ENCODE results near the gene FILIP1.
A peak's percentile ranks its signal among the peaks of the same experiment; 100 is the strongest.
"Not testable (repeated sequence)": the region's sequence is repeated elsewhere in the genome, so short reads cannot be mapped to it uniquely, and the experiment has no call there.

Gene FILIP1

DNA sequence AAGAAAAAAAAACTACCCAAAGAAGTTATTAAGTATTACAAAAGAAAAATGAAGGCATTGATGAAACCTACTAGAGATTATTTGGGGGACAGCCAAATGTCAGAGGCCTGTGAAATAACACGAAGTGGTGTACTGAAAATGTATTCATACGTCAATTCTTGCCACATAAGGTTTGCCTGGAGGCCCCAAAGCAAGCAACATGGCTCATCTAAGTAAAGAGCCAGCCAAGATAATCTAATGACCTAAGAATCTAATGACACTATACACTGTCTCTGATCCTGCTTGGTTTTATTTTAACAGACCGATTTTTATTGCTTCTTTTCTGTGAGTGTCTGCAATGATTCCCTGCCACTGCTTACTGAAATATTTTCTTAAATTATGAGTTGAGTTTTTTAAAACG, 34.7 kb downstream of the FILIP1 start:
- DNase-seq (ENCODE audit: low spot score): no peak

DNA sequence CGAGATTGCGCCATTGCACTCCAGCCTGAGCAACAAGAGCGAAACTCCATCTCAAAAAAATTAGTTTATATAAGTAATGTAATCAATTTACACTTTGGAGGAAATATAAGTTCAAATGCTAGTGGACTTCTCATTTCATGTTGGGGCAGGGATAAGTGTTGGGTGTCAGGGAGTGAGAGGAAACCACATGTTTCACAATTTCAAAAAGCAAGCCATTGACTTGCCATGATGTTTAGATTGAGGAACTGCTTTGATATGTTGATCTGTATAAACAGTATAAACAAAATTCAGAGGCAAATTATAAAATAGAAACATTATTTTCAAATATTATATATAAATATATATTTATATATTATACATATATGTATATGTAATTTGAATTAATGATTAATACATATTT, 42.7 kb downstream of the FILIP1 start:
- DNase-seq (ENCODE audit: low spot score): no peak

DNA sequence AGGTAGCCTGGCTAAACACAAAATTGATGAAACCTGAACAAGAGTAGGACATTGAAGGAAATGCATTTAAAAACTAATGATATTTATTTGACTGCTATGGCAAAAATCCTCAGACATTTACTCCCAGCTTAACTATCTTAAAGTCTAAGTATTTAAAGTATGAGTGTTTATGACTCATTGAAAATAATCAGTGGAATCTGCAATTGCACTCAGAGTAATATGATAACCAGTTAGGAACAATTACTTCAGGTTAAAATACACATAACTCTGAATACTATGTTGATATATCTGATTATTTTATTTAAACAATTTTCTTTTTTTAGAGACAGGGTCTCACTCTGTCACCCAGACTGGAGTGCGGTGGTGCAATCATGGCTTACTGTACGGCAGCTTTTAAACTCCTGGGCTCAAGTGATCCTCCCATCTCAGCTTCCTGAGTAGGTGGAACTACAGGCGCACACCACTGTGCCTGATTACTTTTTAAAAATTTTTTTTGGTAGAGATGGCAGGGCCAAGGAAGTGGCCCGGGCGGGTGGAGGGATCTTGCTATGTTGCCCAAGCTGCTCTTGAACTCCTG, 43.9 kb downstream of the FILIP1 start:
- peak; percentile 56 for DNase-seq (ENCODE audit: low spot score)

DNA sequence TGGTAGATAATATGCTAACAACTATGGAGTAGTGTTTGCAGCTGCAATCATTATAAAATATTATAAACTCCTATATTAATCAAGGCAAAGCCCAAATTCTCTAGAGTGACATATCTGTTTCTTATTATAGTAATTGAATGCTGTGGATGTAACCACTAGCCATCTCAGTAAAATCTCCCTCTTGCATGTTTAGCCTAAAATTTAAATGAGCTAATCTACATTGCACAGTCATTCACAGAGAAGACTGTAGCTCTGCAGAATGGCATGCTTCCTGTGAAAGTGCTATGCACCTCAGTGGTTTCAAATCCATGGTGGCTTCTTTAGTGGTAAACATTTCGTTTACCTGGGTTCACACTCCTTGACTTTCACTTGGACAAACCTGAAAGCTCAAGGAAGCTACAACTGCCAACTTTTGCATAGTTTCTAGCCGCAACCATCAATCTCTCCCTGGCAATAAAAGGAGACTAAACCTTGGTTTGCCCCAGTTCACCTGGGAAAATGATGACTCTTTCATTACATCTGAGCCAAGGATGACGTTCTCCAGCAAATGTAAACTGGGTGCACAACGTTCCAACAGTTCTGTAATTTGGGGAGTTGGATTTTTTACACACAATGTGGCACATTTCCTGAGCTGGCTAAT, 47.2 kb downstream of the FILIP1 start:
- no peak for DNase-seq (ENCODE audit: low spot score)

DNA sequence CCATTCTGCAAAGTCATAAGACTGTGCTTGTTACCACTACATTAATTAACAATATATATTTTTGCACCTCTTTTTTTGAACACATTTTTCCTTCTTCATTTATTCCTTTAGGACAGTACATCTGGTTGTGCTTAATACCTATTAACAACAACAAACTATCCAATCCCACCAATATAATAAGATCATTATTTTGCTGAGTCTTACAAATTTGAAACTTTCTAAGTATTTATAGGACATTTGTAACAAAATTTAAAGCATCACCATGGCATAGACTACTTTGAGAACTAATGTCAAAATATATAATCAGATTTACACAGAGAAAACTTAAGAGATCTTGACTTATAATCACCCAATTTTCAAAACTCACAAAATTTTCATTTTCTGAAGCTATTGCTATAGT, 47.9 kb downstream of the FILIP1 start:
- no peak for DNase-seq (ENCODE audit: low spot score)

DNA sequence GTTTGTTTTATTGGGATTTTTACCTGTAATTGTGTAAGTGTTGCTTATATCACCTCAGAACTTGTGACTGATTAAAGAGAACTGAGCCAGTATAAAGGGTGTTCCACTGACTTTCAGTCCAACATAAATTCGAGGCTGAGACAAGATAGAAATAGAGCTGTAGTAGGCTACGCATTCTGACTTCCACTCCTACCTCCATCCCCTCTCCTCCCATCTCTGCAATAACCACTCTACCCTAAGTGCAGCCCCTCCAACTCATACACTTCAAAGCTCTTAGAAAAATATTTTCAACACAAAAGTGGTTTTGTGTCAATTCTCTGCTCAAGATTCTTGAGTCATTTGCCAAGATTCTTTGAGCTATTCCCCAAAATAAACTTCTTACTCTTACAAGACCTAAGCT, 48.7 kb downstream of the FILIP1 start:
- DNase-seq (ENCODE audit: low spot score): no peak

DNA sequence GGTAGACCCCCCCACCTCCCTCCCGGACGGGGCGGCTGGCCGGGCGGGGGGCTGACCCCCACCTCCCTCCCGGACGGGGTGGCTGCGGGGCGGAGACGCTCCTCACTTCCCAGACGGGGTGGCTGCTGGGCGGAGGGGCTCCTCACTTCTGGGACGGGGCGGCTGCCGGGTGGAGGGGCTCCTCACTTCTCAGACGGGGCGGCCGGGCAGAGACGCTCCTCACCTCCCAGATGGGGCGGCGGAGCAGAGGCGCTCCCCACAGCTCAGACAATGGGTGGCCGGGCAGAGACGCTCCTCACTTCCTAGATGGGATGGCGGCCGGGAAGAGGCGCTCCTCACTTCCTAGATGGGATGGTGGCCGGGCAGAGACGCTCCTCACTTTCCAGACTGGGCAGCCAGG, 51.7 kb downstream of the FILIP1 start:
- not testable (repeated sequence) for DNase-seq (ENCODE audit: low spot score)

DNA sequence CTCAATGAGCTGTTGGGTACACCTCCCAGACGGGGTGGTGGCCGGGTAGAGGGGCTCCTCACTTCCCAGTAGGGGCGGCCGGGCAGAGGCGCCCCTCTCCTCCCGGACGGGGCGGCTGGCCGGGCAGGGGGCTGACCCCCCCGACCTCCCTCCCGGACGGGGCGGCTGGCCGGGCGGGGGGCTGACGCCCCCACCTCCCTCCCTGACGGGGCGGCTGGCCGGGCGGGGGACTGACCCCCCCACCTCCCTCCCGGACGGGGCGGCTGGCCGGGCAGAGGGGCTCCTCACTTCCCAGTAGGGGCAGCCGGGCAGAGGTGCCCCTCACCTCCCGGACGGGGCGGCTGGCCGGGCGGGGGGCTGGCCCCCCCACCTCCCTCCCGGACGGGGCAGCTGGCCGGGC, 52.1 kb downstream of the FILIP1 start:
- DNase-seq (ENCODE audit: low spot score): not testable (repeated sequence)

DNA sequence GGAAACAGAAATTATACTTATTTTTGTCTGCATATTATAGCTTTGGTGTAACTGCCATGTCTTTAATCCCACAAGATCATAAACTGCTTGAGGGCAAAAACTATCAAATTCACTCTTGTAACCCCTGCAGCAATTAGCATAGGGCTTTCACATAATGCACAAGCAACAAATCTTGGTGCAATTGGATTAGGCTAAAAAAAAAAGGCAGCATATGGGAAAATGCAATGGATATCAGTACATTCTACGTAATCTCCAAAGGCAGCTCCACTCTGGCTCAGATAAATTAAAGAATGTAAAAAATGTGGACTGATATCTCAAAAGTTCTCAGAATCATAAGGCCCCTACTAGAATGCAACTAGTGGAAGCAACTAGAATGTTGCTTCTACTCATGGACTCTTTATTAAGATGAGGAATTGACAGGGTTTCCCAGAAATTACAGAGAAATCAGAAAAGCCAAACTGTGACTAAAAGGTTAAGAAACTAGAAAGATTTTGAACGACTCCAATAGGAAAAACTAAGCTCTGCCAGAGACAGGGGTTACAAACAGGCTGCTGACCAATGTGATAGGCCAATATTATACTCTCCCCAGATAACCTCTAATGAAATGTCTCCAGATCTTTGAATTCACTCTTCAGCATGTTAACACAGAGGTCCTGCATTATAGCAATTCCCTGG, 55.0 kb downstream of the FILIP1 start:
- no peak for DNase-seq (ENCODE audit: low spot score)

DNA sequence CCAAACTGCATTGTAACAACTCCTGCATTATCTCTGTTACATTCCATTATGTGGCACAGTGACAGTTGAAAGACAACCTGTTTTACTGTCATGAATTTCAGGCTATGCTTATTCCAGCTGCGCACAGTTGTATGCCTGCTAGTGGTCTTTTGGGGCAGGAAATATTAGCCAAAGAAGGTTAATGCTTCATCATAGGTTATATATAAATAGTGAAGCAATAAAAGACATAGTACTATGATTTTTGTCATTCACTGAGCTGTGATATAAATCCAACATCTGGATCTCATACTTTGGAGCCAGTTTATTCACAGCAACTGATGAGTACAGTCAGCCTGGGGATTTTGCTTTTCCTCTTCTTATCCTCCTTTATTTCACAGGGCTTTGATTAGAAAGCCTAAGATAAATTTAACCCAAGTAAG, 55.6 kb downstream of the FILIP1 start:
- DNase-seq (ENCODE audit: low spot score): no peak

DNA sequence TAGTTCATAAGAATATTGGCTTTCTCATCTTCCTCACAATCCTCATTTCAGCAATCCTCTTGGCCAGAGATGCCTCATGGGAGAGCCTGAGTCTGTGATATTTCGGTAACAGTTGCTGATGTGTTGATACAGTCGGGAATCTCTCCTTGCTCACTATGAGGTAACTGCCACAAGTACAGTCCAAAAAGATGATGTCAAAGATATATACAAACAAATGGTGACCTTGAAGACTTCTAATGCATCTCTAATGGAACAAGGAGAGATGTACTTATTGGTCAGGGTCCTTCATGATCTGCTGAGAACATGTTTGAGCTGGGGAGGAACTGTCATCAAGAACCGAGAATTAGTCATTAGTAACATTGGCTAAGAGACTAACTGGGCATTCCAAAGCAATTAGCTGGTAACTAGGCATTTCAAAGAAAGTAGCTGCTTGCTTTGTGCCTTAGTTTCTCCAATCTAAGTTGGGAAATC, 56.1 kb downstream of the FILIP1 start:
- peak; percentile 77 for DNase-seq (ENCODE audit: low spot score)

DNA sequence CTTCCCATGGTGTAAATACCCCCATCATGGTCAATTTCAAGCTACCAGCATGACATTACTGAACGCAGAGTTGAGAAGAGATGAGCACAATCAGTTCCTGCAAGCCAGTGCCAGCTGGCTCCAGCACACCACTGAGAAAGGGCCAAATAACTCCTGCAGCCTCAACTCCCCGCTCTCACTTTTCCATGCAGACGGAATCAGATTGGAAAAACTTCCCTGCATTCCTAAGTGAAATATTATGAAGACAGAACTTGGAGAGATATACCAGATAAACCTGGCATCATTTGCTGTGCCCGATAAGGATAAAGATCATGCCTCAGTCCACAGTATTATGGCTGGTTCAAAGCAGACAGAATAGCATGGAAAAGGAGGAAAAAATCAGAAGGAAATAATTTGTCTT, 56.7 kb downstream of the FILIP1 start:
- DNase-seq (ENCODE audit: low spot score): no peak

DNA sequence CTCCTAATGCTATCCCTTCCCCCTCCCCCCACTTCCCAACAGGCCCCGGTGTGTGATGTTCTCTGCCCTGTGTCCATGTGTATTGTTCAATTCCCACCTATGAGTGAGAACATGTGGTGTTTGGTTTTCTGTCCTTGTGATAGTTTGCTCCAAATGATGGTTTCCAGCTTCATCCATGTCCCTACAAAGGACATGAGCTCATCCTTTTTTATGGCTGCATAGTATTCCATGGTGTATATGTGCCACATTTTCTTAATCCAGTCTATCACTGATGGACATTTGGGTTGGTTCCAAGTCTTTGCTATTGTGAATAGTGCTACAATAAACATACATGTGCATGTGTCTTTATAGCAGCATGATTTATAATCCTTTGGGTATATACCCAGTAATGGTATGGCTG, 60.8 kb downstream of the FILIP1 start:
- not testable (repeated sequence) for DNase-seq (ENCODE audit: low spot score)

DNA sequence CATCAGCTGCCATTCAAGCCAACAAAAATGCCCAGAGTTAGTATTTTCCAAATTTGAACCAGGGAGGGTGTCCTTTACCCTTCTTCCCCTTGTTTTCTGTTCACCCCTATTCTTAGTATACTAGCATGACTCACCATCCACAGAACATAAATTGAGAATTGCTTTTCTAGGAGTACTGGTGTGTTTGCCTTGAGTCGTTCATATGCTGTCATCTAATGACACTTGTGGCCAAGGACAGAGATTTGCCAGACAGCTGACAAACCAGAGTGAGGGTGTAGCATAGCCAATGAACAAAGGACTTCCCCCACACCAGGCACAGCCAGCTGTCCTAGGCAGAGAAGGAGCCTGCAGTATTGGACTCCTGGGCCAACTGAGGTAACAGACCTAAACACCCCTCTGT, 62.2 kb downstream of the FILIP1 start:
- no peak for DNase-seq (ENCODE audit: low spot score)

DNA sequence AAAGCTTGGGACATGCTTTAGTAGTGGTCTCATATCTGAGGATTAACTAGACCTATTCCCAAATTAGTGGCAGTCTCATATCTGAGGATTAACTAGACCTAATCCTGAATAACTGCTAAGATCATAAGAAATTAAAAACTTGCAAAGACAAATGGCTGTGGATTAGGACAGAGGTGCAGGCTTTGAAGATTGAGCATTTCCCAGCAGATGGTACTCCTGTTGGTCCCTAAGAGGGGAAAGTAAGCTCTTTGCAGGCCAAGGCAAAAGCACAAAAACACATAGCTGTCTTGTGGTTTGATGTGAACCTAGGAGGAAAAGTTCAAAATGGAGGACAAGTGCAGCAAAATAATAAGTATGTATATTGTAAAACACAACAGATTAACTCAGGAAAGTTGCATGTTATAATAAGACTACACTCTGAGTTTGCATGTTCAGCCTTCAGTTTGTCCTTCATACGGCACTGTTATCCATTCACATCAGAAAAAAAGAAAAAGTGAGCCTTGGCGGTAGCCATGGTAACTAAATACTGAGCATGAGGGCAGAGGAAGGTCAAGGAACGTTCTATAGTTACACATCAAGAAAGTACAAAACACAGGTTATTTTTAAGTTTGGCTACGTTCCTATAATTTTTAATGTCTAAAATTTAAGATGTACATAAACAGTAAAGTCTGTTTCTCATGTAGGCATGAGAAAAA, 62.8 kb downstream of the FILIP1 start:
- no peak for DNase-seq (ENCODE audit: low spot score)

DNA sequence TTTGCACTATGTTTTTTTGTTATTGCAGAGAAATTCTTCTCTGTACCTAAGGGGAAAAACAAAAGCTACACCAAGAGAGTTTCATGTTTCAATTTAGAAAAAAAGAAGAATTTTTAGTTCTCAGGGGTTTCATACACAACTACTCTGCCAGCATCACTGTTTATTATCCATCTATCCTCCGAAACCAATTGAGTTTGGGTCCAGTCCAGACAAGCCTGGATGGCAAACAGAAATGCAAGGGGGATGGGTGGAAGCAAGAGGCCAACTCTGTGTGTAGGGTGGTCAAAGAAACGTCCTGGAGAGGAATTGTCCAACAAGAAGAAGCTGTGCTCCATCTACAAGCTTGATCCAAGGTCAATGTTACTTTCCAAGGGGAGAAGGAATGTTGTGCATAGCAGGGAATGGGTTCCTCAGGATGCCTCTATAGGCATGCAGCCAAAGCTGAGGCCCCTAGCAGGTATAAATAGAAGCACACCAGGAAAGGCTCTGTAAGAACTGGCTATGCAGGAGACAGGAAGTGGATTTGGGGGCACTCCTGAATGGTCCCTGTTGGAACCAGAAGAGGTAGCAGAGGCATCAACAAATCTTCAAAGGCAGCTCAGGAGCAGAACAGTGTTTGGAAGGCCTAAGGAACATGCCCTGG, 64.4 kb downstream of the FILIP1 start:
- DNase-seq (ENCODE audit: low spot score): no peak

DNA sequence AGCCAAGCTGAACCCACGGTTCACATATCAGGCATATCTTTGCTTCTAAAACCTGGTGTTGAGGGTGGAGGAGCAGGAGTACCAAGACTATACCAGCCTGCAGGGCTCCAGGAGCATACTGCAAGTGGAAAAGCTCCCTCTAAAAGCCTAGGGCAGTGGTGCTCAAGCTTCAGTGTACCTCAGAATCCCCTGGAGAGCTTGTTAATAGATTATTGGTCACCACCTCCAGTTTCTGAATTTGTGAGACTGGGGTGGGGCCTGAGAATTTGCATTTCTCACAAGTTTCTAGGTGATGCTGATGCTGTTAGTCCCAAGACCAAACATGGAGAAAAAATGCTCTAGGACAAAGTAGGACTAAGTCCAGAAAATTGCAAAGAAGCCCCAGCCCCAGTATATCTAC, 65.4 kb downstream of the FILIP1 start:
- no peak for DNase-seq (ENCODE audit: low spot score)

DNA sequence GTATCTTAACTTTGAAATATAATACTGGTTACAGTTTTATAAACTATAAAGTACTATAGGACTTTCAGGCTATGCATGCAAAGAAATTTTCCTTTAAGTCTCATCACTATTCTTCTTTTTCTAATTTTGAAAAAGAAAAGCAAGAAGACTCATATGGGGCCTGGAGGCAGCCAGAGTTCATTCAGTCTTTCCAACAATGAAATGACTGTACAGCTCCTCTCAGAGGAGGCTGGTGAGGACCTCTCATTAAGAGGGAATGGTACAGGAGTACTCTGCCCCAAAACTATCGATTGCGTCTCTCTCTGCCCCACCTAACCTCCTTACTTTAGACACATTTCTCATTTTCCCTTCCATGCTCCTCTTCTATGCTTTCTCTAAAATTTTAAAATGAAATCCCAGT, 66.3 kb downstream of the FILIP1 start:
- no peak for DNase-seq (ENCODE audit: low spot score)

DNA sequence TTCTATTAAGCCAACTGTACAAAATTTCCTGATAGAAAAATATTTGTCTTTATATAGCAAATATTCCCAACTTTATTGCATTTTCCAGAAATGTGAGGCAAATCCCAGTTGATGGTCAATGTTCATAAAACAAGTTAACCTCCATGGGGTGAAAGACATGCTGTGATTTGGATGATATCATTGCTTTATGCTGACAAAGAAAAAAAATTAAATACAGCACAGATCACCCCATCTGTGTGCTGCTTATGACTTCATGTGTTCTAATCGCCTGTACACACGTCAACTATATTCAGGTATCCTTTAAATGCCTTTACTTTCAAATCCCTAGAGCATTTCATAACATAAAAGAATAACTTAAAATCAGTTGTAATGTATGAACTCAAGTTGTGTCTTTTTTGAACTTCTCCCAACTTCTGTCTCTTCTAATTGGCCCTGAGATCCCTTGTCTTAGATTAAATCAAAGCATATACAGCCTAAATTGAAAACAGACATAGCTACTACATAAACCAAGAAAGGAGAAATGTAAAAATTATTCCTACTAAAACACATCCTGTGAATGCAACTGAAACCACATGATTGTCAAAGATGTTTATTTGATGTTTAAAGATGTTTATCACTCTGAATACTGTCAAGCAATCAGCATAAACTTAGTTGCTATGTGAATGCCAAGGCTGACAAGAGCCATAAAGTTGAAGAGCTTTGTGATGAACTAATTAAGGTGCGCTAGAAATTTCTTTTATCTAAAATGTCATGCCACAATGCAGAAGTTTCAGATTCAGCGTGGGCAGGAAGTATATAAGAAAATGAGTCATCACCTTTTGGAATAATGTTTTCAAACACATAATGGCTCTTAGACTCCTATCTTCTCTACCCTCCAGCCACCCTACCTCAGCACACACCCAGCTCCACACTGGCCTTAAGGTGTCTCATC, 68.7 kb downstream of the FILIP1 start:
- DNase-seq (ENCODE audit: low spot score): no peak

DNA sequence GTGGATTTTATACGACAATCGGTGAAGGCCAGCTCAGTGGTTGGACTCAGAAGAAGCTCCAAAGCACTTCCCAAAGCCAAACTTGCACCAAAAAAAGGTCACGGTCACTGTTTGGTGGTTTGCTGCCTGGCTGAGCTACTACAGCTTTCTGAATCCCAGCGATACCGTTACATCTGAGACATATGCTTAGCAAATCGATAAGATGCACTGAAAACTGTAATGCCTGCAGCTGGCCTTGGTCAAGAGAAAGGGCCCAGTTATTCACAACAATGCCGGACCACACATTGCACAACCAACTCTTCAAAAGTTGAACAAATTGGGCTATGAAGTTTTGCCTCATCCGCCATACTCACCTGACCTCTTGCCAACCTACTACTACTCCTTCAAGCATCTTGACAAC, 70.2 kb downstream of the FILIP1 start:
- DNase-seq (ENCODE audit: low spot score): no peak

DNA sequence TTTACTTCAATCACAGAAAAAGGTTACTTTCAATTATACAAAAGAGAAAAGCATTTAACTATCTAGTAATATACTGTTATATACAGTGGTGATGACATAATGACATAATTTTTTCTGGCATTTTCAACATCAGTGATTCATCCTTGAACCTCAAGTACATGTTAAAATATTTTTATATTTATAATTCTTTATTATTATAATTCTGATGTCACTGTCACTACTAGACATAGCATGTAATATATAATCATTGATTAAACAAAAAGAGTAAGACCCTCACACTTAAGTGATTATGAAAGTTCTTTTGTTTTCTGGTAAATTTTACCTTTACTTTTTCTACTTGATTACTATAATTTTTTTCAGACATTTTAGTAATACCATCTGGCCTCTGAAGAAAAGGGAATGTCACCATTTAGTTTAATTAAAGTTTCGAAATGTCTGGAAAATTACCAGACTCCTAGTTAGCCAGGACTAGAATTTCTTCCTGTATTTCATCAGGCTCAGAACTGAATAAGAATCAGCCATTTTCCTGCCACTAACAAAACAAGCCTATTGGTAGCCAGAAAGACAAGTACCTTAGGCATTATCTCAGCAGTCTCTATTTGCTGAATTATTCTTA, 71.5 kb downstream of the FILIP1 start:
- DNase-seq (ENCODE audit: low spot score): no peak
